Hematopoietic multipotent progenitor cell (in vitro differentiated cells): ENCODE results near the gene STK17A. TPM values are rescaled to one million over a fixed set of nuclear protein-coding genes. Genes with fewer than 3 reads are reported as not detected.
"Not testable (repeated sequence)": the region's sequence is repeated elsewhere in the genome, so short reads cannot be mapped to it uniquely, and the experiment has no call there.

Source experiments
- DNase-seq, 3 donors: peaks; one replicate each; pipeline ENCODE4 v3.0.0-alpha.2; 2011 to 2015; ENCODE audit warnings: low read depth in 2 of 3, low spot score in 2 of 3
- total RNA-seq: library from RNA; depleted of rRNA; stranded (reverse); fragments of >200 nt; gene quantifications from one replicate; pipeline ENCODE4 v1.2.3, GENCODE V29; 2012

STK17A gene
- total RNA-seq, 1 donor: 10.8 TPM

DNA sequence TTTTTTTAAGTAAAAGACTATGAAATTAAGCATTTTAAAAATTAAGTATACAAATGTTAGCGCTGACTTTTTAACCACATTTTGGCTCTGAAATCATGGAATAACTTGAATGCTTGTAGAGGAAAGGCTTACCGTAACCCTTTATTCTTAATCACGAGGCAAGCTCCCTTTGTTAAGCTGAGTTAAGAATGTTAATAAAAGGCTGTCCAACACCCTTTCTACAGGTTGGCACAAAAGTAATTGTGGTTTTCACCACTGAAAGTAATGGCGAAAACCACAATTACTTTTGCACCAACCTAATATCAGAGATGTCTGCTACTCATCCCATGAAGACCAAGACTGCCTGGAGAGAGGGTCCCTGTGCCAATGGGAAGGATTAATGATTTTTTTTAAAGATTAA is 70.6 kb downstream of the STK17A start:
- DNase-seq: no peak

GRCh38 chr7:43653891-43654504 is 71.1 kb downstream of the STK17A start:
- DNase-seq: no peak

DNA sequence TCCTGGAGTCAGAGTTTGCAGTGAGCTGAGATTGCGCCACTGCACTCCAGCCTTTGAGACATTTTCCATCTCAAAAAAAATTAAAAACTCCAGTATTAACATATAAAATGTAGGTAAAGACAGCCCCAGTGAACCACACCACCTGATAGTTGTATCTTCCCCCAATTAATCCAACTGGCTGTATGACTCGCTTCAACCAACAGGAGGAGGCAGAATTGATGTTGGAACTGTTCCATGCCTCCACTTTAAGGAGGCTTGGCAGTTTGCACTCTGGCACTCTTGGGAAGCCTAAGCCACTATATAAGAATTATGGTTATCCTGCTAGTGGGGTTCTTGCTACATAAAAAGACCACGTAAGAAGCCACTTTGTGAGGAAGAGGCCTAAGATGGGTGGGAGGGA is 72.7 kb downstream of the STK17A start:
- DNase-seq: no peak

GRCh38 chr7:43656997-43657396 is 74.1 kb downstream of the STK17A start:
- DNase-seq: no peak

GRCh38 chr7:43658718-43659548 is 76.0 kb downstream of the STK17A start:
- DNase-seq: no peak

DNA sequence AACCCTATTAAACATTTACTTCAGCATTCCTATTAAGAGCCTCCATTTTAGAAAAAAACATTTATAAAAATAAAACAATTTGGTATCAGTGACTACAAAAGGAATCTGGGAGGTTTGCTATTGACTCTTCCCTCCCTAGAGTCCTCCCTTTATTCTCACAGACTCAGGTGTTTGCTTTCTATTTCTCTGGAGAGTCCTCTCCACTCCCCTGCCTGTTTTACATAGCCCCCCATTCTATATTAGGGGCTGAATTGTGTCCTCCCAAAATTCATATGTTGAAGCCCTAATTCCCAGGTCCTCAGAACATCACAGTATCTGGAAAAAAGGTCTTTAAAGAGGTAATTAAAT is 76.6 kb downstream of the STK17A start:
- DNase-seq: no peak

- DNase-seq: no peak
Measured at GRCh38 chr7:43660141-43660540, 77.2 kb downstream of the STK17A start.

DNA sequence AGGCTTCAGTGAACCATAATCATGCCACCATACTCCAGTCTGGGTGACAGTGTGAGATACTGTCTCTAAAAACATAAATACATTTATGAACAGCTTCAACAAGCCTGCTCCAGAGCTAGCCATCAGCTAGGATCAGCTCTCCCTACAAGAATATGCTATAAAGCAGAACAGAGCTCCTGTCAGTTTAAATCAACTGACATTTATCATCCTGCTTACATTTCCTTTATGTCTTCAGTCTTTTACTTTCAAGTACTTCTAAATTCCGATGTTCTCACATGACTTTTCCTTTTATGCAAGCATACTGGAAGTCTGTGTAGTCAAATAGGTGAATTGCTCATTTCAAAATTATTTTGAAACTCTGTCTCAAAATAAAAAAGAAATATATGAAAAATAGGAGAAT is 81.8 kb downstream of the STK17A start:
- DNase-seq: no peak

DNA sequence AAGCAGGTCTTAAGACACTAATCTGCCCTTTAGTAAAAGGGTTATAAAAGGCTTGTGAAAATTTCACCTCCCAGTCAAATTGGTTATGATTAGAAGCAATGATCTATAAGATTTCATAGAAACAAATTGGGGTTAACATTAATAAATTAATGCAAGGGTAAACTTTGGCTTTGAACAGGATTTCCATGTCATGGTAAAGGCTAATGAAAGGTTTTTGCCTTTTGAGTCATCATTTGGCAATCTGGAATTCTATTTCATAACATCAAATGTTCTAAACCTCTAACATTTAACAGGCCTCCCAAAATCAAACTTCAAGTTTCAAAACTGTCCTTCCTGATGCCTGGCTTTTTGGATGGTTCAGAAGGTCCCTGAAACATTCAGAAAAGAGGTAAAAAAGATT is 84.0 kb downstream of the STK17A start:
- no peak for DNase-seq

DNA sequence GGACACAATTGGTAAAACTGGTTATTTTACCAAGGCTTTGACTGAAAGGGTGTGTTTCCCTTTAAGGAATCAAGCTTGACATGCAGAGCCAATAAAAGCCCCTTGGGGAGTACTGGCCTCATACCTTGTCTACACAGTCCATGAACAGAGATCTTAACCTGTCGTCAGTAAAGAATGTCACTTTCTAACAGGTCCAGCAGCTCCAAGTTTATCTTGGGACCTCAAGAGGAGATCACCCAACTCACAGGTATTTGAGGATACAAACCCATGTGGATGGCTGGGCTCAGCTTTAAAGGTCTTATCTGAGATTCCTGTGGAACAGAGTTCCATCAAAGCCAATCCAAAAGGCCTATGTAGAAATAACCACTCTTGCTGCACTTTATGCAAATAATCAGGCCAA is 85.1 kb downstream of the STK17A start:
- DNase-seq: no peak

GRCh38 chr7:43669286-43670081 is 86.6 kb downstream of the STK17A start:
- peak; percentile 42 to 65 (median 48) for DNase-seq

GRCh38 chr7:43671521-43671920 is 88.6 kb downstream of the STK17A start:
- DNase-seq: no peak

- DNase-seq: not testable (repeated sequence)
Measured at GRCh38 chr7:43673243-43673976, 90.5 kb downstream of the STK17A start.

- DNase-seq: peak in 1 of 3 donors; percentile 16
Measured at GRCh38 chr7:43674559-43675436, 91.9 kb downstream of the STK17A start.

Other genes starting within 250 kb of the STK17A start
- 35.0 TPM for gene COA1, start 146.4 kb downstream of the STK17A start, total RNA-seq
- gene BLVRA, start 175.6 kb downstream of the STK17A start, total RNA-seq: 22.6 TPM